SK-N-SH (cell line): ENCODE results near the gene PLEKHG5.

Source experiments
- GATA2 ChIP-seq: sonication (generic); formaldehyde crosslinking; IDR thresholded peaks from 2 replicates; pipeline ENCODE4 v1.5.0; 2020; ENCODE audit warnings: mild to moderate bottlenecking, missing genetic modification reagents
- RCOR1 ChIP-seq: fragments of 150-350 bp; IDR thresholded peaks from 2 replicates; pipeline ENCODE4 v1.6.1; 2017; ENCODE audit warnings: antibody characterized with exemption, low read length
- TF ChIP-seq, protein P1 (sequence below): fragments of 200-600 bp; sonication (generic); IDR thresholded peaks from 2 replicates; pipeline ENCODE4 v1.6.1; 2017; ENCODE audit warnings: antibody characterized with exemption, mild to moderate bottlenecking, moderate library complexity

DNA sequence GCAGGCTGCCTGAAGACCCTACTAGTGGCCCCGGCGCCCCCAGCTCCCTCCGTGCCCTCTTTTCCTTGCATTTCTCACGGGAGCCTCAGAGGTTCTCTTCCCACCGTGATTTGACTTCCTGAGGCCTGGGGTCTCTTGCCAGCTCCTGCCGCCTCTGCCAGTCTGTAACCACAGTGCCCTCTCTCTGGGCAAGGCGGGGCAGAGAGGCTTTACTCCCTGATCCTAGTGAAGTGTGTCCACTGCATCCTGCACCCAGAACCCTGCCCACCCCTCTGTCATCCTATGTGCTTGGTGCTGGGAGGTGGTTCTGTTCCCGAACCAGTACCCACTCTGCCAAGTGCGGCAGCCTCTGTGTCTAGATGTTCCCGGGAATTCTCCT lies 64.5 kb downstream of the PLEKHG5 start:
- TF ChIP-seq, protein P1, sequence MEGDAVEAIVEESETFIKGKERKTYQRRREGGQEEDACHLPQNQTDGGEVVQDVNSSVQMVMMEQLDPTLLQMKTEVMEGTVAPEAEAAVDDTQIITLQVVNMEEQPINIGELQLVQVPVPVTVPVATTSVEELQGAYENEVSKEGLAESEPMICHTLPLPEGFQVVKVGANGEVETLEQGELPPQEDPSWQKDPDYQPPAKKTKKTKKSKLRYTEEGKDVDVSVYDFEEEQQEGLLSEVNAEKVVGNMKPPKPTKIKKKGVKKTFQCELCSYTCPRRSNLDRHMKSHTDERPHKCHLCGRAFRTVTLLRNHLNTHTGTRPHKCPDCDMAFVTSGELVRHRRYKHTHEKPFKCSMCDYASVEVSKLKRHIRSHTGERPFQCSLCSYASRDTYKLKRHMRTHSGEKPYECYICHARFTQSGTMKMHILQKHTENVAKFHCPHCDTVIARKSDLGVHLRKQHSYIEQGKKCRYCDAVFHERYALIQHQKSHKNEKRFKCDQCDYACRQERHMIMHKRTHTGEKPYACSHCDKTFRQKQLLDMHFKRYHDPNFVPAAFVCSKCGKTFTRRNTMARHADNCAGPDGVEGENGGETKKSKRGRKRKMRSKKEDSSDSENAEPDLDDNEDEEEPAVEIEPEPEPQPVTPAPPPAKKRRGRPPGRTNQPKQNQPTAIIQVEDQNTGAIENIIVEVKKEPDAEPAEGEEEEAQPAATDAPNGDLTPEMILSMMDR = no peak
- TF ChIP-seq GATA2 (CRISPR knock-in tag) (no peak), RCOR1 (no peak)
